ENCODE results near the gene MED12. TPM values are rescaled to one million over a fixed set of nuclear protein-coding genes. Genes with fewer than 3 reads are reported as not detected.

MED12 gene
- total RNA-seq, 1 experiment from 2014 or later: 35.2 TPM

DNA sequence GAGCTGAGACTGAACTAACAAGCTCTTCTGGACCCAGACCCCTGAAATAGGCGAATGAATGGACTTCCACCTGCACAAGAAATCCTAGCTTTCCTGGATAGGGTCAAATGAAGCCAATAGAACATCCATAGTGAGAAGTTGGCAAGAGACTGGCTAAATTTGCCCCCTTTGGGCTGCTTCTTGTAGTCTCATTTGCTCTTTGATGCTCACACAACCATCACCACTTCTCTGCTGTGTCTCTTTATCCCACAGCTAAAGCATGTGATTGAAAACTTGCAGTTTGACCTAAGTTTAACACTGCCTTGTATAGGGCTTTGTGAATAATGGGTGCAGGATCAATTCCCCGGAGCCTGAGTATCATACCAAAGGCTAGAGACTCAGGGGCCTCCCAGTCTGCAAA, 64.5 kb downstream of the MED12 start:
- Histone ChIP-seq H3K9me3 (ENCODE audit: low read length) (no peaks in the 10 kb centered on the region), H3K27ac (ENCODE audit: low read length) (peak overlapping the region; percentile 88), H3K79me2 (ENCODE audit: low read length) (peaks cover 3% of the 10 kb centered on the region; the same call in 1 of the 2 replicates), H3K9ac (ENCODE audit: low read length) (peak overlapping the region; percentile 74), H4K20me1 (ENCODE audit: insufficient read depth, low read depth, low read length) (no peaks in the 10 kb centered on the region), H2AFZ (ENCODE audit: low read length) (no peak overlapping the region), H3K4me2 (ENCODE audit: low read depth, low read length, poor library complexity, severe bottlenecking) (peak overlapping the region; percentile 83), H3K27me3 (ENCODE audit: low read length) (no peaks in the 10 kb centered on the region), H3K4me1 (ENCODE audit: low read length) (peaks cover 26% of the 10 kb centered on the region), H3K4me3 (ENCODE audit: low read length) (peak overlapping the region; percentile 64), H3K36me3 (ENCODE audit: insufficient read depth, low read length) (no peaks in the 10 kb centered on the region), H3K9me2 (replicated peaks; ENCODE audit: insufficient read depth, low read length) (no peaks in the 10 kb centered on the region)
- DNase-seq: no peak

GRCh38 chrX:71183341-71183740, 64.9 kb downstream of the MED12 start:
- Histone ChIP-seq H4K20me1 (ENCODE audit: insufficient read depth, low read depth, low read length) (no peaks in the 10 kb centered on the region), H3K9ac (ENCODE audit: low read length) (no peak overlapping the region), H3K9me2 (replicated peaks; ENCODE audit: insufficient read depth, low read length) (no peaks in the 10 kb centered on the region), H3K4me2 (ENCODE audit: low read depth, low read length, poor library complexity, severe bottlenecking) (no peak overlapping the region), H3K9me3 (ENCODE audit: low read length) (no peaks in the 10 kb centered on the region), H3K36me3 (ENCODE audit: insufficient read depth, low read length) (no peaks in the 10 kb centered on the region), H3K27me3 (ENCODE audit: low read length) (no peaks in the 10 kb centered on the region), H3K27ac (ENCODE audit: low read length) (peak overlapping the region; percentile 88), H3K4me1 (ENCODE audit: low read length) (peaks cover 26% of the 10 kb centered on the region), H3K79me2 (ENCODE audit: low read length) (peaks cover 3% of the 10 kb centered on the region; the same call in 1 of the 2 replicates), H2AFZ (ENCODE audit: low read length) (no peak overlapping the region), H3K4me3 (ENCODE audit: low read length) (no peak overlapping the region)
- no peak for DNase-seq

DNA sequence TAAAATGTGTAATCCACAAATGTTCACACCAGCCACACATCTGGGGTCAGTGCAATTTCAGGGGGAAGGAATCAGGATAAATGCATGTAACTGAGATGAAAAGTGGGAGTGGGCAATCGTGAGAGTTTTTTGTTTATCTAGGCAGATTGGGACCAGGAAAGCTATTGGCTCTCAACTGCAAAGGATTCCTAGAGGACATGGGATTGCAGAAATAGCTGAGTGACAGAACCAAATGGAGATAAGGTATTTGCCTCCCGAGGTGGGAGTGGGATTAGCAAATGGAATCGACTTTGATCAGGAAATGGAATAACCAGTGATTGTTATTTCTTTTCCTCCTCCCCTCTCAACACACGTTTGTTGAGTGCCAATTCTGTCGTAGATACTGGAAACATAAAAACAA, 65.7 kb downstream of the MED12 start:
- H3K27ac ChIP-seq (ENCODE audit: low read length): no peak overlapping the region
- no peak overlapping the region for H3K4me3 ChIP-seq (ENCODE audit: low read length)
- H3K9me3 ChIP-seq (ENCODE audit: low read length): no peaks in the 10 kb centered on the region
- no peaks in the 10 kb centered on the region for H3K27me3 ChIP-seq (ENCODE audit: low read length)
- no peak for DNase-seq
- peaks cover 3% of the 10 kb centered on the region; the same call in 1 of the 2 replicates for H3K79me2 ChIP-seq (ENCODE audit: low read length)
- no peak overlapping the region for H3K4me2 ChIP-seq (ENCODE audit: low read depth, low read length, poor library complexity, severe bottlenecking)
- H3K36me3 ChIP-seq (ENCODE audit: insufficient read depth, low read length): no peaks in the 10 kb centered on the region
- H3K9ac ChIP-seq (ENCODE audit: low read length): no peak overlapping the region
- H3K4me1 ChIP-seq (ENCODE audit: low read length): peaks cover 26% of the 10 kb centered on the region
- H4K20me1 ChIP-seq (ENCODE audit: insufficient read depth, low read depth, low read length): no peaks in the 10 kb centered on the region
- no peaks in the 10 kb centered on the region for H3K9me2 ChIP-seq (replicated peaks; ENCODE audit: insufficient read depth, low read length)
- H2AFZ ChIP-seq (ENCODE audit: low read length): no peak overlapping the region

DNA sequence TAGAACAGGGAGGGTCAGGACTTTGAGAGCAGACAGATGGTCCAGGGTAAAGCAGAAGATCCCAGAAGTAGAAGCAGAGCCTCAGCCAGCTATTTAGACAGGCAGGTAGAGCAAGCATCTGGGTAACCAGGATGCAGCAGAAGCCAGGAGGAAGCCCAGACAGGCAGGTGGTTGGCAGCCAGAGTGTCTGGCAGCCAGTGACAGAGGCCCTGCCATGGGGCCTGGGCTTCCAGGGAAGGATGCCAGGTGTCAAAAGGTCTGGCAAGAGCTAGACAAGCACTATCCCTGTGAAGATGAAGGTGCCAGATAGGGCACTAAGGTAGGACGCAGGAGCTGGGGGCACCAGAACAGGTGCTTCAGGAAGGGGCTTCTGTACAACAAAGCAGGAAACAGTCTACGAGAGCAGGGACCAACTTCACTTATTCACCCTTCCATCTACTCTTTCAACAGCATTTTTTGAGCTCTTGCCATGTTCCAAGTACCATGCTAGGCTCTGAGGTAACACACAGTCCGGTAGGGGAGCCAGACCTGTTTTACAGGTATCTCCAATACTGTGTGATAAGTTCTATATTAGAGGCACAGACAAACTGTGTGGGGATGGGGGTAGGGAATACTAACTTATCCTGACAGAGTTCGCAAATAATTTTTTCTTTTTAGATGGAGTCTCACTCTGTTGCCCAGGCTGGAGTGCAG, 66.6 kb downstream of the MED12 start:
- H3K27me3 ChIP-seq (ENCODE audit: low read length): no peaks in the 10 kb centered on the region
- DNase-seq: no peak
- H3K9me2 ChIP-seq (replicated peaks; ENCODE audit: insufficient read depth, low read length): no peaks in the 10 kb centered on the region
- no peak overlapping the region for H3K9ac ChIP-seq (ENCODE audit: low read length)
- H3K4me1 ChIP-seq (ENCODE audit: low read length): peaks cover 26% of the 10 kb centered on the region
- no peaks in the 10 kb centered on the region for H3K9me3 ChIP-seq (ENCODE audit: low read length)
- no peak overlapping the region for H2AFZ ChIP-seq (ENCODE audit: low read length)
- no peak overlapping the region for H3K27ac ChIP-seq (ENCODE audit: low read length)
- H3K36me3 ChIP-seq (ENCODE audit: insufficient read depth, low read length): no peaks in the 10 kb centered on the region
- H3K79me2 ChIP-seq (ENCODE audit: low read length): peaks cover 3% of the 10 kb centered on the region; the same call in 1 of the 2 replicates
- no peaks in the 10 kb centered on the region for H4K20me1 ChIP-seq (ENCODE audit: insufficient read depth, low read depth, low read length)
- H3K4me3 ChIP-seq (ENCODE audit: low read length): no peak overlapping the region
- no peak overlapping the region for H3K4me2 ChIP-seq (ENCODE audit: low read depth, low read length, poor library complexity, severe bottlenecking)

DNA sequence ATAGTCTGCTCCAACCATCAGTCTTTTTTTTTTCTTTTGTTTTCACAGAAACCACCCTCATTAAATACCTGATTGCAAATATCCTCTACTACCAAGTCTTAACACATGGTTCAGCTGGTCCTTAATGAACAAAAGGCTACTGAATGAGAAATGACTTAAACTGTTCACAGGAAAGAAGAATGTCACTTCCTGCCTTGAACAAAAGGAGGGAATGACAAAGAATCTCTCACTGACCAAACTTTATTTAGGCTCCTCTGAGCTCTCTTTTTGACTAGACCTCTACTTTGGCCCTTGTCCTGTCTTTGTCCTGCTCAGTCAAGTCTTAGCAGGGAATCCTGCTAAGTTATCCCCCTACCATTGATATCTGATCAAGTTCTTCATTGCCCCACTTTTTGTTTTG, 72.9 kb downstream of the MED12 start:
- no peak for DNase-seq
- no peaks in the 10 kb centered on the region for H3K27me3 ChIP-seq (ENCODE audit: low read length)
- no peak overlapping the region for H3K27ac ChIP-seq (ENCODE audit: low read length)
- no peak overlapping the region for H2AFZ ChIP-seq (ENCODE audit: low read length)
- H3K79me2 ChIP-seq (ENCODE audit: low read length): peaks cover 14% of the 10 kb centered on the region
- no peaks in the 10 kb centered on the region for H4K20me1 ChIP-seq (ENCODE audit: insufficient read depth, low read depth, low read length)
- H3K9me2 ChIP-seq (replicated peaks; ENCODE audit: insufficient read depth, low read length): no peaks in the 10 kb centered on the region
- H3K4me2 ChIP-seq (ENCODE audit: low read depth, low read length, poor library complexity, severe bottlenecking): no peak overlapping the region
- H3K9me3 ChIP-seq (ENCODE audit: low read length): no peaks in the 10 kb centered on the region
- no peak overlapping the region for H3K9ac ChIP-seq (ENCODE audit: low read length)
- H3K4me1 ChIP-seq (ENCODE audit: low read length): peaks cover 4% of the 10 kb centered on the region
- no peak overlapping the region for H3K4me3 ChIP-seq (ENCODE audit: low read length)
- no peaks in the 10 kb centered on the region for H3K36me3 ChIP-seq (ENCODE audit: insufficient read depth, low read length)

Small RNA genes within 50 kb of the gene (small RNA-seq; reads per million reads assigned to genes)
- gene CXorf65: not detected

Other genes starting within 250 kb of the MED12 start
- not detected in 2 replicates for gene TEX11, start 209.9 kb upstream of the MED12 start, total RNA-seq (2014; rRNA removed; shearing (Covaris generic); ENCODE audit: low replicate concordance)
- gene SLC7A3, start 187.5 kb upstream of the MED12 start, total RNA-seq (2014; rRNA removed; shearing (Covaris generic); ENCODE audit: low replicate concordance): not detected in 2 replicates
- 18.9 and 38.3 TPM in 2 replicates for gene SNX12, start 50.3 kb upstream of the MED12 start, total RNA-seq (2014; rRNA removed; shearing (Covaris generic); ENCODE audit: low replicate concordance)
- gene FOXO4, start 22.7 kb upstream of the MED12 start, total RNA-seq (2014; rRNA removed; shearing (Covaris generic); ENCODE audit: low replicate concordance): 4.5 and 9.5 TPM in 2 replicates
- gene CXorf65, start 11.9 kb upstream of the MED12 start, total RNA-seq (2014; rRNA removed; shearing (Covaris generic); ENCODE audit: low replicate concordance): 0.36 TPM in 1 of 2 replicates, not detected in the other
- gene IL2RG, start 7.0 kb upstream of the MED12 start, total RNA-seq (2014; rRNA removed; shearing (Covaris generic); ENCODE audit: low replicate concordance): 4.3 and 9.1 TPM in 2 replicates
- 0.86 and 1.9 TPM in 2 replicates for gene NLGN3, start 26.2 kb downstream of the MED12 start, total RNA-seq (2014; rRNA removed; shearing (Covaris generic); ENCODE audit: low replicate concordance)
- not detected in 2 replicates for gene GJB1, start 104.6 kb downstream of the MED12 start, total RNA-seq (2014; rRNA removed; shearing (Covaris generic); ENCODE audit: low replicate concordance)
- 28.3 and 29.1 TPM in 2 replicates for gene ZMYM3, start 135.5 kb downstream of the MED12 start, total RNA-seq (2014; rRNA removed; shearing (Covaris generic); ENCODE audit: low replicate concordance)
- gene NONO, start 165.0 kb downstream of the MED12 start, total RNA-seq (2014; rRNA removed; shearing (Covaris generic); ENCODE audit: low replicate concordance): 335 and 360 TPM in 2 replicates
- 2.7 and 3.8 TPM in 2 replicates for gene ITGB1BP2, start 183.2 kb downstream of the MED12 start, total RNA-seq (2014; rRNA removed; shearing (Covaris generic); ENCODE audit: low replicate concordance)
- gene TAF1, start 247.8 kb downstream of the MED12 start, total RNA-seq (2014; rRNA removed; shearing (Covaris generic); ENCODE audit: low replicate concordance): 60.8 and 61.8 TPM in 2 replicates

All from Karpas-422 (cell line).